ENCODE data around the gene PDSS2. TPM values are rescaled to one million over a fixed set of nuclear protein-coding genes. Genes with fewer than 3 reads are reported as not detected.
"Not testable (repeated sequence)": the region's sequence is repeated elsewhere in the genome, so short reads cannot be mapped to it uniquely, and the experiment has no call there.

Gene PDSS2
- total RNA-seq, 2 experiments from 2014 or later: 11.4 to 11.7 TPM

DNA sequence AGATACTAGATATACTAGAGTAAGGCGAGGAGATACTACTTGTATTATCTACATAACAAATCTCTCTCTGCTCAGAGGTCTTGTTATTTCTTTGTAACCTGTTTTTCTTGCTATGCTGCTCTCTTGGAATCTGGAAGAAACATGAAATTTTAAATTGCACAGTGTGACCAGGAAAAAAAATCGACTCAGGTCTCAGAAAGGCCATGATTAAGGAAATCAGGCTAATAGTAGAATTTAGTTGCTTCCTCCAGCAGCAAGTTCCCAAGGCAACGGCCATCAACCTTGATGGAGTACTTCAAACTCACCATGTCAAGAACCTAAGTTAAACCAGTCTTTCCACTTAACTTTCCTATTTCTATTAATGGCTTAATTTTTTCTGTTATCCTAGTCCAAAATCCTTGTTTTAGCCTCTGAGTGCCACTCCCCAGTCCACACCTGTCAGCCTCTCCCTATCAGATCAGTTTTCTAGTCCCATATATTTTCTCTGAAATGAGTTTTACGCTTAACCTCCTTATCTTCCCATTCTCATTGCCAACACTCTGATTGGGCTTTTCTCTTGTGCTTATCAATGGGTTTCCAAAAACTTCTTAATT is 256.4 kb downstream of the PDSS2 start:
- no peak overlapping the region for H3K27ac Mint-ChIP-seq
- POLR2A ChIA-PET: no interaction called here
- H3K27me3 Mint-ChIP-seq: no peaks in the 10 kb centered on the region
- intact Hi-C loops (cut with DNase I, micrococcal nuclease): no loop called here
- CTCF ChIA-PET: no interaction called here
- no peaks in the 10 kb centered on the region for H3K4me1 Mint-ChIP-seq
- no peak overlapping the region for H3K4me3 Mint-ChIP-seq
- no peak for ATAC-seq
- H3K9me3 Mint-ChIP-seq (ENCODE audit: low read depth): peaks cover 6% of the 10 kb centered on the region
- DNase-seq: no peak
- H3K36me3 Mint-ChIP-seq (ENCODE audit: low read depth): peaks cover 18% of the 10 kb centered on the region

DNA sequence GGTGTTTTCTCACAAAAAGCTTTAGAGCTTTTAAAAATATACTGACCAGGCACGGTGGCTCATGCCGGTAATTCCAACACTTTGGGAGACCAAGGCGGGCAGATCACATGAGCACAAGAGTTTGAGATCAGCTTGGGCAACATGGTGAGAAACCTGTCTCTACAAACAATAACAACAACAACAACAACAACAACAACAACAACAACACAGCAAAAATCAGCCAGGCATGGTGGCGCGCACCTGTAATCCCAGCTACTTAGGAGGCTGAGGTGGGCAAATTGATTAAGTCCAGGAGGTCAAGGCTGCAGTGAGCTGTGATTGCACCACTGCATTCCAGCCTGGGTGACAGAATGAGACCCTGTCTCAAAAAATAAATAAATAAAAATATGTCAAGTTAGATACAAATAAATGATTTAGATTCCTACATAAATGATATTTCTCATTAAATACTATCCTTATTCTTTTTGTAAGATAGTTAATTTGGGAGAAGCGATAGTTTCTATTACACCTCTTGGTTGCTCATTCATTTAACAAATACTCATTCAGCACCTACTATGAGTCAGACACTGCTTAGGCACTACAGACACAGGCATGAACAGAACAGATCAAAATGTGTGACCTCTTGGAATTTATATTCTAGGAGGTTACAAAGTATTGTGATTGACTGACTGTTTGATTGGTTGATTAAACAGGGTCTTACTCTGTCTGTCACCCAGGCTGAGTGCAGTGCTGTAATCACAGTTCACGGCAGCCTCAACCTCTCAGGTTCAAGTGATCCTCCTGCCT is 260.5 kb downstream of the PDSS2 start:
- peaks cover 2% of the 10 kb centered on the region for H3K36me3 Mint-ChIP-seq (ENCODE audit: low read depth)
- H3K27me3 Mint-ChIP-seq: no peaks in the 10 kb centered on the region
- H3K4me3 Mint-ChIP-seq: no peak overlapping the region
- H3K9me3 Mint-ChIP-seq (ENCODE audit: low read depth): no peaks in the 10 kb centered on the region
- DNase-seq (no peak), ATAC-seq (peak; percentile 78)
- intact Hi-C loops (cut with DNase I, micrococcal nuclease): no loop called here
- POLR2A ChIA-PET: no interaction called here
- CTCF ChIA-PET: interaction anchor here (0.5 to 1.1 kb wide), 4 partner anchors 12 to 81 kb away, joined by 3 read pairs; no protein-coding TSS in a partner anchor
- no peak overlapping the region for H3K27ac Mint-ChIP-seq
- H3K4me1 Mint-ChIP-seq: no peaks in the 10 kb centered on the region

DNA sequence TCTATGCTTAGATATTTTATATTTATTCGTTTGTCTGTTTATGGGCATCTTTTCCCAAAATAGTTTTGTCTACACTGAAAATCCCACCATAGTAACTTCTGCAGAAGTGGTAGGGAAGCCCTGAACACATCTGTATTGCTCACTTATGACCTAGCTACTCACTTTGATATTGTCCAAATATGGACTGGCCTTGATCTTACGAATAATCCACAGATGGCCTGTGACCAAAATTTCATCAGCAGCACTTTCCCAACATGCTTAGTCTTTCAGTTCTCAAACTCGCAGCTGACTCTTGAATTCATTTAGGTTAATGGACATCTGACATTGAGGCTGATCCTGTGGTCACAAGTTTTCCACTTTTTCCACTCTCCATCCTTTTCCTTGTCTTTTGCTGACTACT is 263.2 kb downstream of the PDSS2 start:
- H3K27ac Mint-ChIP-seq: no peak overlapping the region
- no peak for DNase-seq
- no peaks in the 10 kb centered on the region for H3K9me3 Mint-ChIP-seq (ENCODE audit: low read depth)
- no peaks in the 10 kb centered on the region for H3K4me1 Mint-ChIP-seq
- intact Hi-C loops (cut with DNase I, micrococcal nuclease): no loop called here
- POLR2A ChIA-PET: no interaction called here
- CTCF ChIA-PET: interaction anchor here (0.6 kb wide), 1 partner anchor 129 kb away, joined by 3 read pairs; no protein-coding TSS in a partner anchor
- no peaks in the 10 kb centered on the region for H3K27me3 Mint-ChIP-seq
- no peak for ATAC-seq
- H3K36me3 Mint-ChIP-seq (ENCODE audit: low read depth): peaks cover 3% of the 10 kb centered on the region
- H3K4me3 Mint-ChIP-seq: no peak overlapping the region

GRCh38 chr6:107194723-107195122 is 264.6 kb downstream of the PDSS2 start:
- H3K27ac Mint-ChIP-seq, CTCF ChIA-PET, DNase-seq: not testable (repeated sequence)

DNA sequence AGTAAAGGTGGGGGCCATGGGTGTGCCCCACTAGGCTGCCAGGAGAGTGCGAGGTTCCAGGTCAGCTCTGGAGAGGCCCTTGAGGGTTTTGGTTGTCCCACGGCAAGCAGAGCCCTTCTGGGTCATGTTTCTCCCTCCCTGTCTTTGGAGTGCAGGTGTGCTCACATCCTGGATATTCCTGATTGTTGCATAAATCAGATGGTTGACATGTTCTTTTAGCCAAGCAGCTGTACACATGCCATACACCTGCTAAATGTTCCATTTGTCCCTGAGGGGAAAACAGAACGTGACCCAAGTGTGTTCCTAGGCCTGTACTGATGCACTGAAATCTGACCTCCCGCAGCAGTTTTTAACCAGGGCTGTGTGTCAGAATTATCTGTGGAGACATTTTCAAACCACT is 266.5 kb downstream of the PDSS2 start:
- no peaks in the 10 kb centered on the region for H3K9me3 Mint-ChIP-seq (ENCODE audit: low read depth)

More at GRCh38 chr6:107194723-107195122, 264.6 kb downstream of the PDSS2 start:
- H3K9me3 Mint-ChIP-seq (ENCODE audit: low read depth); H3K27me3 Mint-ChIP-seq; POLR2A ChIA-PET; intact Hi-C loops (cut with DNase I, micrococcal nuclease); H3K36me3 Mint-ChIP-seq (ENCODE audit: low read depth); ATAC-seq; H3K4me1 Mint-ChIP-seq; H3K4me3 Mint-ChIP-seq: not testable (repeated sequence)

GRCh38 chr6:107187630-107188029 is 271.7 kb downstream of the PDSS2 start:
- Mint-ChIP-seq H3K27me3 (no peaks in the 10 kb centered on the region), H3K27ac (no peak overlapping the region), H3K9me3 (ENCODE audit: low read depth) (no peaks in the 10 kb centered on the region), H3K4me1 (no peaks in the 10 kb centered on the region), H3K36me3 (ENCODE audit: low read depth) (peaks cover 8% of the 10 kb centered on the region), H3K4me3 (no peak overlapping the region)
- ChIA-PET POLR2A (interaction anchor here (0.8 kb wide), 1 partner anchor 180 kb away, joined by 3 read pairs; no protein-coding TSS in a partner anchor), CTCF (interaction anchor here (0.7 kb wide), 1 partner anchor 1285 kb away, joined by 4 read pairs; no protein-coding TSS in a partner anchor)
- ATAC-seq (no peak), DNase-seq (no peak)
- intact Hi-C loops (cut with DNase I, micrococcal nuclease): no loop called here

More for the DNA sequence above, 266.5 kb downstream of the PDSS2 start:
- DNase-seq (no peak), ATAC-seq (no peak)
- H3K4me1 Mint-ChIP-seq: no peaks in the 10 kb centered on the region
- CTCF ChIA-PET: interaction anchor here (0.7 kb wide), 2 partner anchors 74 to 175 kb away, joined by 3 read pairs; no protein-coding TSS in a partner anchor
- peaks cover 9% of the 10 kb centered on the region for H3K36me3 Mint-ChIP-seq (ENCODE audit: low read depth)
- H3K4me3 Mint-ChIP-seq: no peak overlapping the region
- no peak overlapping the region for H3K27ac Mint-ChIP-seq
- no peaks in the 10 kb centered on the region for H3K27me3 Mint-ChIP-seq
- intact Hi-C loops (cut with DNase I, micrococcal nuclease): no loop called here
- POLR2A ChIA-PET: no interaction called here

- ATAC-seq (no peak), DNase-seq (no peak)
- H3K27ac Mint-ChIP-seq: no peak overlapping the region
- POLR2A ChIA-PET: no interaction called here
- H3K36me3 Mint-ChIP-seq (ENCODE audit: low read depth): peaks cover 7% of the 10 kb centered on the region
- CTCF ChIA-PET: interaction anchor here (0.7 kb wide), 1 partner anchor 378 kb away, joined by 3 read pairs; no protein-coding TSS in a partner anchor
- no peaks in the 10 kb centered on the region for H3K4me1 Mint-ChIP-seq
- intact Hi-C loops (cut with DNase I, micrococcal nuclease): no loop called here
- no peaks in the 10 kb centered on the region for H3K9me3 Mint-ChIP-seq (ENCODE audit: low read depth)
- H3K27me3 Mint-ChIP-seq: no peaks in the 10 kb centered on the region
- H3K4me3 Mint-ChIP-seq: no peak overlapping the region
Observed at GRCh38 chr6:107186047-107186446, 273.3 kb downstream of the PDSS2 start.

DNA sequence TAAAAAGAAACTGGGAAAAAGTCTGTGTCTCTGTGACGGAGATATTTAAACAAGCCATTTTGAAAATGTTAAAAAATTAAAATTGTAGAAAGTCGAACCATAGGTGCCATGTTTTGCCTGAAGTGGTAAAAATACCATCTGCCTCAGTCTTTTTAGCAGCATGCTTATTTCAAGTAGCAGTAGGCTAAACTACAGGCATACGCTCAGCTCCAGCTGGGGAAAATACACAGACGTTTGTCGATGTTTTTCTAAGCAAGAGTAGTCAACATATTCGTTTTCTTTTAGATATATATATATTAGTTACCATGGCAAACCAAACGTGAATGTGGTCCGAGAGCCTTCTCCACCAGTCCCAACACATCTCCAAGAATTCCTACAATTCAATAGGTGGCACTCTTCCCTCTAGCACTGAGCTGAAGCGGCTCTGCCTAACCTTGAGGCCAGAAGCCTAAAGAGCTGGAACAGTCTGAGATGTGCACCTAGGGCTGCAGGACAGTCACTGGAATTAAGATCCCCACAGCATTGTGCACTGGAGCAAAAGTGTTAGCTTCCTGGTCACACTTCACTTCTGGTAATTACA is 273.9 kb downstream of the PDSS2 start:
- CTCF ChIA-PET: interaction anchor here (0.7 kb wide), 1 partner anchor 379 kb away, joined by 3 read pairs; no protein-coding TSS in a partner anchor
- Mint-ChIP-seq H3K27ac (no peak overlapping the region), H3K27me3 (no peaks in the 10 kb centered on the region), H3K9me3 (ENCODE audit: low read depth) (no peaks in the 10 kb centered on the region), H3K4me1 (no peaks in the 10 kb centered on the region), H3K4me3 (no peak overlapping the region), H3K36me3 (ENCODE audit: low read depth) (peaks cover 6% of the 10 kb centered on the region)
- intact Hi-C loops (cut with DNase I, micrococcal nuclease): no loop called here
- POLR2A ChIA-PET: no interaction called here
- ATAC-seq (no peak), DNase-seq (no peak)

- ChIA-PET POLR2A (no interaction called here), CTCF (interaction anchor here (0.7 to 0.8 kb wide), 2 partner anchors 14 to 284 kb away, joined by 3 read pairs; no protein-coding TSS in a partner anchor)
- H3K36me3 Mint-ChIP-seq (ENCODE audit: low read depth): peaks cover 6% of the 10 kb centered on the region
- no peaks in the 10 kb centered on the region for H3K4me1 Mint-ChIP-seq
- intact Hi-C loops (cut with DNase I, micrococcal nuclease): no loop called here
- H3K9me3 Mint-ChIP-seq (ENCODE audit: low read depth): no peaks in the 10 kb centered on the region
- no peak overlapping the region for H3K4me3 Mint-ChIP-seq
- no peak for ATAC-seq
- H3K27ac Mint-ChIP-seq: no peak overlapping the region
- no peak for DNase-seq
- no peaks in the 10 kb centered on the region for H3K27me3 Mint-ChIP-seq
Observed at GRCh38 chr6:107184435-107184834, 274.9 kb downstream of the PDSS2 start.

DNA sequence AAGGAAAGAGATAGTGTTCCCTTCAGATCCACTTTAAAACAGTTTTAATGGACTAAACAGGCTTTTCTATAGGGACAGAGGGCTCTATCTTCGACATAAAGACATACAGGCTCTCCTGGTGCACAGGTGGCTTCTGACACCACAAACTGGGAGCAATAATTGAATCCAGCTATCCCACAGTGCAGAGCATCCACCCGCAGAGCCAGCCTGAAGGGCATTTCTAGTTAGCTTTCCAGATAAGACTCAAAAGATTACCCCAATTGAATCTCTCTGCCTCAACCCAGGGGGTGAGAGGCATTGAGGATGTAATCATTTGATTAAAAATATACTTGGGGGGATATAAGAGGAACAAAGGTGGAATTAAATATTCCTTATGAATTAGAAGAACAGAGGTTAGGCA is 279.3 kb downstream of the PDSS2 start:
- no peaks in the 10 kb centered on the region for H3K9me3 Mint-ChIP-seq (ENCODE audit: low read depth)
- no peaks in the 10 kb centered on the region for H3K4me1 Mint-ChIP-seq
- no peaks in the 10 kb centered on the region for H3K27me3 Mint-ChIP-seq
- intact Hi-C loops (cut with DNase I, micrococcal nuclease): no loop called here
- ChIA-PET CTCF (no interaction called here), POLR2A (no interaction called here)
- DNase-seq (no peak), ATAC-seq (no peak)
- H3K27ac Mint-ChIP-seq: no peak overlapping the region
- H3K4me3 Mint-ChIP-seq: no peak overlapping the region
- H3K36me3 Mint-ChIP-seq (ENCODE audit: low read depth): peaks cover 2% of the 10 kb centered on the region

DNA sequence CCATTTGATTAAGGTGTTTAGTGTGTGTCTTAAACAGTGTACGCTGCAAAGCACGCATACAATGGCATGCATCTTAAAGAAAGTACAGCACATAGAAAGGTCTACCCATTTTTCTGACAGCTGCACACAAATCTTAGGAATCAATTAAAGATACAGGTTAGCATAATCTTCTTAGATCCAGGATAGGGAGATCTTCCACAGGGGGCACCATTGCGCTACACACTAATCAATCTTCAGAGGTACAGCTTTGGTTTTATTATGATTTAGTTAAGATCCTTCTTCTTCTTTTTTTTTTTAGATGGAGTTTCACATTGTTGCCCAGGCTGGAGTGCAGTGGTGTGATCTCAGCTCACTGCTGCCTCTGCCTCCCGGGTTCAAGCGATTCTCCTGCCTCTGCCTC is 280.4 kb downstream of the PDSS2 start:
- no peak overlapping the region for H3K4me3 Mint-ChIP-seq
- DNase-seq (peak; percentile 45), ATAC-seq (no peak)
- no peaks in the 10 kb centered on the region for H3K27me3 Mint-ChIP-seq
- ChIA-PET CTCF (interaction anchor here (0.8 kb wide), 1 partner anchor 24 kb away, joined by 3 read pairs; no protein-coding TSS in a partner anchor), POLR2A (no interaction called here)
- peaks cover 2% of the 10 kb centered on the region for H3K36me3 Mint-ChIP-seq (ENCODE audit: low read depth)
- no peaks in the 10 kb centered on the region for H3K4me1 Mint-ChIP-seq
- intact Hi-C loops (cut with DNase I, micrococcal nuclease): no loop called here
- no peaks in the 10 kb centered on the region for H3K9me3 Mint-ChIP-seq (ENCODE audit: low read depth)
- H3K27ac Mint-ChIP-seq: no peak overlapping the region

All from activated CD4-positive, alpha-beta T cell treated with anti-CD3 and anti-CD28 coated beads for 36 hours (primary cell).